K562 (cell line): Measurements from ENCODE around the gene CCDC88A. TPM values are rescaled to one million over a fixed set of nuclear protein-coding genes. Genes with fewer than 3 reads are reported as not detected.

ENCODE experiments used
- ETV5 ChIP-seq: sonication (generic); formaldehyde crosslinking; IDR thresholded peaks from 2 replicates; pipeline ENCODE4 v1.4.0; 2020; ENCODE audit warnings: low read depth, mild to moderate bottlenecking, missing genetic modification reagents
- HMGN3 ChIP-seq: IDR thresholded peaks from 2 replicates; pipeline ENCODE4 v1.6.1; 2011; ENCODE audit warnings: borderline replicate concordance, low read depth, mild to moderate bottlenecking, mixed read lengths, low read length; ENCODE audit not compliant: insufficient read length; ENCODE audit errors: extremely low read depth
- IRF2 ChIP-seq: sonication (generic); formaldehyde crosslinking; IDR thresholded peaks from 2 replicates; pipeline ENCODE4 v1.8.1; 2022; ENCODE audit warnings: mild to moderate bottlenecking, missing genetic modification reagents
- MEF2A ChIP-seq: IDR thresholded peaks from 2 replicates; pipeline ENCODE4 v1.6.1; 2011; ENCODE audit warnings: low read depth, mild to moderate bottlenecking, low read length, moderate library complexity; ENCODE audit not compliant: control insufficient read depth
- POLR3G ChIP-seq: IDR thresholded peaks from 2 replicates; pipeline ENCODE4 v1.6.1; 2011; ENCODE audit not compliant: insufficient read length, insufficient replicate concordance; ENCODE audit errors: extremely low read depth
- PTBP1 ChIP-seq: fragments of 200-400 bp; formaldehyde crosslinking; IDR thresholded peaks from 2 replicates; pipeline ENCODE4 v1.6.1; 2017; ENCODE audit warnings: low read depth, low read length
- SIN3B ChIP-seq: fragments of 450-650 bp; IDR thresholded peaks from 2 replicates; pipeline ENCODE4 v1.6.1; 2017; ENCODE audit warnings: low read depth, mild to moderate bottlenecking, moderate library complexity
- SMAD3 ChIP-seq: fragments of 450-650 bp; formaldehyde crosslinking; conservative IDR thresholded peaks from 2 replicates; pipeline ENCODE4 v1.4.0; 2020; ENCODE audit warnings: mild to moderate bottlenecking
- SRF ChIP-seq, 2 experiments: fragments of 250-450, 450-650 bp in 1 of 2; sonication (Bioruptor Pico) in 1 of 2; sonication (generic) in 1 of 2; formaldehyde crosslinking; IDR thresholded peaks; 2 replicates each; pipeline versions ENCODE4 v1.5.0 to v1.5.1; 2020 to 2022; ENCODE audit warnings: mild to moderate bottlenecking in 1 of 2, missing genetic modification reagents in 1 of 2
- TFAM ChIP-seq: fragments of 250-450 bp; sonication (Bioruptor Pico); conservative IDR thresholded peaks from 2 replicates; pipeline ENCODE4 v1.5.0; 2021; ENCODE audit warnings: mild to moderate bottlenecking, moderate library complexity
- polyA plus RNA-seq, 8 experiments: library from polyadenylated mRNA; depleted of rRNA in 4 of 8; stranded (reverse) in 5 of 8; unstranded in 3 of 8; fragments of >200 nt; fragmentation: Nextera tagmentation in 2 of 8; fragmentation: Illumina TruSeq in 1 of 8; extraction: Ambion mirVana in 2 of 8; extraction: Trizol in 1 of 8; gene quantifications; 2 replicates each; pipeline versions ENCODE4 v1.2.1 to v1.2.3, GENCODE V29; 2011 to 2014; ENCODE audit warnings: inconsistent platforms in 1 of 8, missing spikeins in 1 of 8
- total RNA-seq, 7 experiments: library from RNA; depleted of rRNA in 6 of 7; stranded (reverse); fragments of >200 nt in 6 of 7; fragmentation: Illumina TruSeq in 2 of 7; extraction: Trizol in 2 of 7; gene quantifications; 2 replicates each; pipeline versions ENCODE4 v1.2.1 to v1.2.3, GENCODE V29; 2011 to 2021; ENCODE audit warnings: low replicate concordance in 1 of 7
- TF ChIP-seq, protein P1 (sequence below): sonication (generic); formaldehyde crosslinking; IDR thresholded peaks from 2 replicates; pipeline ENCODE4 v1.8.1; 2023; ENCODE audit warnings: mild to moderate bottlenecking, missing genetic modification reagents, moderate library complexity
- TF ChIP-seq, protein P2 (sequence below): IDR thresholded peaks from 3 replicates; pipeline ENCODE4 v1.6.1; 2011; ENCODE audit warnings: borderline replicate concordance, mild to moderate bottlenecking; ENCODE audit not compliant: insufficient read length, insufficient read depth
- TF ChIP-seq, protein P3 (sequence below): fragments of 450-650 bp; formaldehyde crosslinking; conservative IDR thresholded peaks from 2 replicates; pipeline ENCODE4 v1.4.0; 2022; ENCODE audit warnings: mild to moderate bottlenecking, missing genetic modification characterization
- TF ChIP-seq, protein P4 (sequence below): fragments of 450-650 bp; conservative IDR thresholded peaks from 2 replicates; pipeline ENCODE4 v1.6.1; 2016; ENCODE audit warnings: missing genetic modification characterization, low read depth, mild to moderate bottlenecking, control low read depth, missing compliant biosample characterization
- TF ChIP-seq, protein P5 (sequence below): sonication (generic); formaldehyde crosslinking; IDR thresholded peaks from 2 replicates; pipeline ENCODE4 v1.9.0; 2022; ENCODE audit warnings: mild to moderate bottlenecking, missing genetic modification reagents
- TF ChIP-seq, protein P6 (sequence below): fragments of 450-650 bp; IDR thresholded peaks from 2 replicates; pipeline ENCODE4 v1.7.0; 2016; ENCODE audit warnings: borderline replicate concordance

The CCDC88A gene
- total and polyA plus RNA-seq, 9 of the 15 experiments (the other 6 are each of a cell fraction or from before 2014, with no cell fraction given), result 29.3 to 102 (median 55.6) TPM

DNA sequence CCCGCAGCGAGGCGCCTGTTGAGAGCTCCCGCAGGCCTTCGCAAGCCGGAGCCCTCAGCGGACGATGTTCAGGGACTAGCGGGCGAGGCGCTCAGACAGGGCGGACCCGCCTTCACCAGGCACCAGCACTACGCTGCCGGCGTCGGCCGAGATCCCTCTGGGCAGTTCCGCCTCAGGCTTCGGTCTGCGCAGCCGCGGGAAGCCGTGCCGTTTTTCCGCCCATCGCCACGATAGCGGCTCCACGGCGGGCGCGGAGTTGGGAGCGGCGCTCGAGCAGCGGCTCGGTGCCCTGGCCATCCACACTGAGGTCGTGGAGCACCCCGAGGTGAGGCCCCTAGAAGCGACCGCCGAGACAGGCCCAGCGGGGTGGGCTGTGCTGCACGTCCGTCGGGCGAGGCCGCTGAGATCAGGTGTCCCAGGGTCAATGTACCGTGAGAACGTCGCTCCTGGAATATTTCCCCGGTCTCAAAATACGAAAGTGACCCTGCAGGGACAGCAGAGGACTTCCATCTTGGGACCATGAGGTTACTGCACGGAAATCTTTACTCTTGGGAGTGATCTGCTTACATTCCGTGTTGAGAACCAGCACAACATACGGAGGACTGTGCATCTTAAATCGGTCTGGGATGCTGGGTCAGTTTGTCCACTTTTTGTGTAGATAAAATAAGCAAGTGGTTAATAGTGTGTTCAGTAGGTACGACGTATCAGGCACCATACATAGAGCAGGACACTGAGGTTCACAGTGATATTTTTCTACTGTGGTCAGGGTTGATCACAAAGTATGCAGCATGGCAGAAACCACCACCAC, 137.3 kb downstream of the CCDC88A start (continued):
- TF ChIP-seq PTBP1 (0 out of 2 replicates have a peak, but pooled peaks have one; percentile 32), IRF2 (no peak), MEF2A (no peak), HMGN3 (peak; percentile 71), SRF (CRISPR knock-in tag; IDR thresholded peaks at IDR 0.05) (peak in 1 of 2 experiments; percentile 74; a peak in 2 of 4 replicates), TFAM (CRISPR knock-in tag) (no peak), SMAD3 (no peak), SIN3B (peak; percentile 63; the same call in 1 of the 2 replicates), ETV5 (CRISPR knock-in tag) (peak; percentile 23; the same call in 1 of the 2 replicates), POLR3G (no peak)
- TF ChIP-seq, protein P1, sequence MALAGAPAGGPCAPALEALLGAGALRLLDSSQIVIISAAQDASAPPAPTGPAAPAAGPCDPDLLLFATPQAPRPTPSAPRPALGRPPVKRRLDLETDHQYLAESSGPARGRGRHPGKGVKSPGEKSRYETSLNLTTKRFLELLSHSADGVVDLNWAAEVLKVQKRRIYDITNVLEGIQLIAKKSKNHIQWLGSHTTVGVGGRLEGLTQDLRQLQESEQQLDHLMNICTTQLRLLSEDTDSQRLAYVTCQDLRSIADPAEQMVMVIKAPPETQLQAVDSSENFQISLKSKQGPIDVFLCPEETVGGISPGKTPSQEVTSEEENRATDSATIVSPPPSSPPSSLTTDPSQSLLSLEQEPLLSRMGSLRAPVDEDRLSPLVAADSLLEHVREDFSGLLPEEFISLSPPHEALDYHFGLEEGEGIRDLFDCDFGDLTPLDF (CRISPR knock-in tag), result peak; percentile 67; the same call in 1 of the 2 replicates
- TF ChIP-seq, protein P2, sequence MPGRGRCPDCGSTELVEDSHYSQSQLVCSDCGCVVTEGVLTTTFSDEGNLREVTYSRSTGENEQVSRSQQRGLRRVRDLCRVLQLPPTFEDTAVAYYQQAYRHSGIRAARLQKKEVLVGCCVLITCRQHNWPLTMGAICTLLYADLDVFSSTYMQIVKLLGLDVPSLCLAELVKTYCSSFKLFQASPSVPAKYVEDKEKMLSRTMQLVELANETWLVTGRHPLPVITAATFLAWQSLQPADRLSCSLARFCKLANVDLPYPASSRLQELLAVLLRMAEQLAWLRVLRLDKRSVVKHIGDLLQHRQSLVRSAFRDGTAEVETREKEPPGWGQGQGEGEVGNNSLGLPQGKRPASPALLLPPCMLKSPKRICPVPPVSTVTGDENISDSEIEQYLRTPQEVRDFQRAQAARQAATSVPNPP, result no peak
- TF ChIP-seq, protein P3, sequence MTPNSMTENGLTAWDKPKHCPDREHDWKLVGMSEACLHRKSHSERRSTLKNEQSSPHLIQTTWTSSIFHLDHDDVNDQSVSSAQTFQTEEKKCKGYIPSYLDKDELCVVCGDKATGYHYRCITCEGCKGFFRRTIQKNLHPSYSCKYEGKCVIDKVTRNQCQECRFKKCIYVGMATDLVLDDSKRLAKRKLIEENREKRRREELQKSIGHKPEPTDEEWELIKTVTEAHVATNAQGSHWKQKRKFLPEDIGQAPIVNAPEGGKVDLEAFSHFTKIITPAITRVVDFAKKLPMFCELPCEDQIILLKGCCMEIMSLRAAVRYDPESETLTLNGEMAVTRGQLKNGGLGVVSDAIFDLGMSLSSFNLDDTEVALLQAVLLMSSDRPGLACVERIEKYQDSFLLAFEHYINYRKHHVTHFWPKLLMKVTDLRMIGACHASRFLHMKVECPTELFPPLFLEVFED (CRISPR knock-in tag), result 0 out of 2 replicates have a peak, but pooled peaks have one; percentile 42
- TF ChIP-seq, protein P4, sequence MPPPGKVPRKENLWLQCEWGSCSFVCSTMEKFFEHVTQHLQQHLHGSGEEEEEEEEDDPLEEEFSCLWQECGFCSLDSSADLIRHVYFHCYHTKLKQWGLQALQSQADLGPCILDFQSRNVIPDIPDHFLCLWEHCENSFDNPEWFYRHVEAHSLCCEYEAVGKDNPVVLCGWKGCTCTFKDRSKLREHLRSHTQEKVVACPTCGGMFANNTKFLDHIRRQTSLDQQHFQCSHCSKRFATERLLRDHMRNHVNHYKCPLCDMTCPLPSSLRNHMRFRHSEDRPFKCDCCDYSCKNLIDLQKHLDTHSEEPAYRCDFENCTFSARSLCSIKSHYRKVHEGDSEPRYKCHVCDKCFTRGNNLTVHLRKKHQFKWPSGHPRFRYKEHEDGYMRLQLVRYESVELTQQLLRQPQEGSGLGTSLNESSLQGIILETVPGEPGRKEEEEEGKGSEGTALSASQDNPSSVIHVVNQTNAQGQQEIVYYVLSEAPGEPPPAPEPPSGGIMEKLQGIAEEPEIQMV, result peak; percentile 84
- TF ChIP-seq, protein P5, sequence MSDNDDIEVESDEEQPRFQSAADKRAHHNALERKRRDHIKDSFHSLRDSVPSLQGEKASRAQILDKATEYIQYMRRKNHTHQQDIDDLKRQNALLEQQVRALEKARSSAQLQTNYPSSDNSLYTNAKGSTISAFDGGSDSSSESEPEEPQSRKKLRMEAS, result peak; percentile 52
- TF ChIP-seq, protein P6, sequence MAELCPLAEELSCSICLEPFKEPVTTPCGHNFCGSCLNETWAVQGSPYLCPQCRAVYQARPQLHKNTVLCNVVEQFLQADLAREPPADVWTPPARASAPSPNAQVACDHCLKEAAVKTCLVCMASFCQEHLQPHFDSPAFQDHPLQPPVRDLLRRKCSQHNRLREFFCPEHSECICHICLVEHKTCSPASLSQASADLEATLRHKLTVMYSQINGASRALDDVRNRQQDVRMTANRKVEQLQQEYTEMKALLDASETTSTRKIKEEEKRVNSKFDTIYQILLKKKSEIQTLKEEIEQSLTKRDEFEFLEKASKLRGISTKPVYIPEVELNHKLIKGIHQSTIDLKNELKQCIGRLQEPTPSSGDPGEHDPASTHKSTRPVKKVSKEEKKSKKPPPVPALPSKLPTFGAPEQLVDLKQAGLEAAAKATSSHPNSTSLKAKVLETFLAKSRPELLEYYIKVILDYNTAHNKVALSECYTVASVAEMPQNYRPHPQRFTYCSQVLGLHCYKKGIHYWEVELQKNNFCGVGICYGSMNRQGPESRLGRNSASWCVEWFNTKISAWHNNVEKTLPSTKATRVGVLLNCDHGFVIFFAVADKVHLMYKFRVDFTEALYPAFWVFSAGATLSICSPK, result no peak
